ENCODE measurements around the gene ERCC2.

GRCh38 chr19:45413497-45413896 is 43.1 kb upstream of the ERCC2 start:
- TF ChIP-seq ZNF274 (IDR thresholded peaks at IDR 0.05; ENCODE audit: borderline replicate concordance, extremely low read depth, low read length) = no peak
- no peak for TF ChIP-seq EZH2 (IDR thresholded peaks at IDR 0.05; ENCODE audit: low read depth, low read length, severe bottlenecking)
- TF ChIP-seq CTCF (IDR thresholded peaks at IDR 0.05; ENCODE audit: control extremely low read depth in 1 of 3, insufficient read depth in 1 of 3, low read depth in 1 of 3, low read length in 3 of 3) = no peak
- TF ChIP-seq POLR2AphosphoS5 (IDR thresholded peaks at IDR 0.05; ENCODE audit: low read depth, low read length) = no peak
- TF ChIP-seq POLR2A (IDR thresholded peaks at IDR 0.05; ENCODE audit: control extremely low read depth in 1 of 2, low read depth in 2 of 2, low read length in 2 of 2) = no peak
- no peak for TF ChIP-seq EP300 (IDR thresholded peaks at IDR 0.05; ENCODE audit: borderline replicate concordance in 1 of 2, low read depth in 2 of 2, low read length in 2 of 2)
- no peak for TF ChIP-seq SP1 (IDR thresholded peaks at IDR 0.05; ENCODE audit: low read depth, low read length)
- TF ChIP-seq SUZ12 (IDR thresholded peaks at IDR 0.05; ENCODE audit: low read length) = no peak
- TF ChIP-seq SIRT6 (IDR thresholded peaks at IDR 0.05; ENCODE audit: low read length) = no peak
- TF ChIP-seq SP2 (IDR thresholded peaks at IDR 0.05; ENCODE audit: low read length) = no peak
- TF ChIP-seq TAF1 (IDR thresholded peaks at IDR 0.05; ENCODE audit: low read depth, low read length) = no peak
